WTC11 (cell line): Measurements from ENCODE around the gene RMI2.

Source experiments
- CBFB ChIP-seq: sonication (generic); formaldehyde crosslinking; IDR thresholded peaks from 2 replicates; pipeline ENCODE4 v1.8.1; 2022; ENCODE audit warnings: mild to moderate bottlenecking, low read depth, missing genetic modification reagents
- FOXP1 ChIP-seq: sonication (generic); formaldehyde crosslinking; IDR thresholded peaks from 2 replicates; pipeline ENCODE4 v1.8.0; 2022; ENCODE audit warnings: missing genetic modification reagents, mild to moderate bottlenecking, moderate library complexity, borderline replicate concordance
- SMAD3 ChIP-seq: sonication (generic); formaldehyde crosslinking; IDR thresholded peaks from 2 replicates; pipeline ENCODE4 v1.8.0; 2022; ENCODE audit warnings: missing genetic modification reagents, mild to moderate bottlenecking, borderline replicate concordance
- ZNF416 ChIP-seq: fragments of 250-450 bp; sonication (Bioruptor Pico); IDR thresholded peaks from 2 replicates; pipeline ENCODE4 v1.9.0; 2021; ENCODE audit warnings: mild to moderate bottlenecking, inconsistent platforms
- TF ChIP-seq, protein P1 (sequence below): fragments of 200-600 bp; IDR thresholded peaks from 2 replicates; pipeline ENCODE4 v1.8.0; 2022; ENCODE audit warnings: antibody characterized with exemption
- TF ChIP-seq, protein P2 (sequence below): sonication (generic); formaldehyde crosslinking; IDR thresholded peaks from 2 replicates; pipeline ENCODE4 v1.8.1; 2023; ENCODE audit warnings: mild to moderate bottlenecking, missing genetic modification reagents

DNA sequence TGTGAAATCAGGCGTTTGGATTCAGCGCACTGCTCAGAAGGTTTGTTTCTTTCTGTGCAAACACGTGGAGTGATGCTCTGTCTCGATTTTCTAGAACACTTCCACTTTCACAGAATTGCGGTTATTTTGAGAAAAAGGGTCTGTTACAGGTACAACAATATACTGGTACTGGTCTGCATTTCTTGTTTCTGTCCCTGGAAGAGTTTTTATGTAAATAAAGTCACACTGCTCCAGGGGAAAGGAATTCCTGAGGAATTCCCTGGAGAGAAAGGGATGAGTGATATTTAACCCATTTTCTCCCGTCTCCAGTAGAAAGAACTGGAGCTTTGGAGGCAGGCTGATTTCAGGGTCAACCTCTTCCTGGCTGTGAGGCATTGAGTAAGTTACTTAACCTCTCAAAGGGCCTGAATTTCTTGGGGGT lies 16.2 kb upstream of the RMI2 start:
- TF ChIP-seq SMAD3 (CRISPR knock-in tag), result no peak
- no peak for TF ChIP-seq ZNF416 (CRISPR knock-in tag)
- no peak for TF ChIP-seq FOXP1
- TF ChIP-seq, protein P1, sequence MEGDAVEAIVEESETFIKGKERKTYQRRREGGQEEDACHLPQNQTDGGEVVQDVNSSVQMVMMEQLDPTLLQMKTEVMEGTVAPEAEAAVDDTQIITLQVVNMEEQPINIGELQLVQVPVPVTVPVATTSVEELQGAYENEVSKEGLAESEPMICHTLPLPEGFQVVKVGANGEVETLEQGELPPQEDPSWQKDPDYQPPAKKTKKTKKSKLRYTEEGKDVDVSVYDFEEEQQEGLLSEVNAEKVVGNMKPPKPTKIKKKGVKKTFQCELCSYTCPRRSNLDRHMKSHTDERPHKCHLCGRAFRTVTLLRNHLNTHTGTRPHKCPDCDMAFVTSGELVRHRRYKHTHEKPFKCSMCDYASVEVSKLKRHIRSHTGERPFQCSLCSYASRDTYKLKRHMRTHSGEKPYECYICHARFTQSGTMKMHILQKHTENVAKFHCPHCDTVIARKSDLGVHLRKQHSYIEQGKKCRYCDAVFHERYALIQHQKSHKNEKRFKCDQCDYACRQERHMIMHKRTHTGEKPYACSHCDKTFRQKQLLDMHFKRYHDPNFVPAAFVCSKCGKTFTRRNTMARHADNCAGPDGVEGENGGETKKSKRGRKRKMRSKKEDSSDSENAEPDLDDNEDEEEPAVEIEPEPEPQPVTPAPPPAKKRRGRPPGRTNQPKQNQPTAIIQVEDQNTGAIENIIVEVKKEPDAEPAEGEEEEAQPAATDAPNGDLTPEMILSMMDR, result no peak
- no peak for TF ChIP-seq CBFB (CRISPR knock-in tag)
- TF ChIP-seq, protein P2, sequence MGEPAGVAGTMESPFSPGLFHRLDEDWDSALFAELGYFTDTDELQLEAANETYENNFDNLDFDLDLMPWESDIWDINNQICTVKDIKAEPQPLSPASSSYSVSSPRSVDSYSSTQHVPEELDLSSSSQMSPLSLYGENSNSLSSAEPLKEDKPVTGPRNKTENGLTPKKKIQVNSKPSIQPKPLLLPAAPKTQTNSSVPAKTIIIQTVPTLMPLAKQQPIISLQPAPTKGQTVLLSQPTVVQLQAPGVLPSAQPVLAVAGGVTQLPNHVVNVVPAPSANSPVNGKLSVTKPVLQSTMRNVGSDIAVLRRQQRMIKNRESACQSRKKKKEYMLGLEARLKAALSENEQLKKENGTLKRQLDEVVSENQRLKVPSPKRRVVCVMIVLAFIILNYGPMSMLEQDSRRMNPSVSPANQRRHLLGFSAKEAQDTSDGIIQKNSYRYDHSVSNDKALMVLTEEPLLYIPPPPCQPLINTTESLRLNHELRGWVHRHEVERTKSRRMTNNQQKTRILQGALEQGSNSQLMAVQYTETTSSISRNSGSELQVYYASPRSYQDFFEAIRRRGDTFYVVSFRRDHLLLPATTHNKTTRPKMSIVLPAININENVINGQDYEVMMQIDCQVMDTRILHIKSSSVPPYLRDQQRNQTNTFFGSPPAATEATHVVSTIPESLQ (CRISPR knock-in tag), result no peak
